Type B pancreatic cell (in vitro differentiated cells): ENCODE results near the gene FIBP. TPM values are rescaled to one million over a fixed set of nuclear protein-coding genes. Genes with fewer than 3 reads are reported as not detected.

Source experiments
- DNase-seq: peaks from one replicate; pipeline ENCODE4 v3.0.0; 2021; ENCODE audit warnings: mixed read lengths; ENCODE audit not compliant: unreplicated experiment; ENCODE audit errors: extremely low spot score
- H3K27ac Mint-ChIP-seq: 2 replicates; pipeline ENCODE4 v1.8.0; 2021; ENCODE audit warnings: mild to moderate bottlenecking, mixed read lengths
- H3K27me3 Mint-ChIP-seq: 2 replicates; pipeline ENCODE4 v1.8.0; 2021; ENCODE audit warnings: mixed read lengths
- H3K36me3 Mint-ChIP-seq: 2 replicates; pipeline ENCODE4 v1.8.0; 2021; ENCODE audit warnings: mixed read lengths
- H3K4me1 Mint-ChIP-seq: one replicate; pipeline ENCODE4 v1.8.0; 2021; ENCODE audit warnings: mixed read lengths; ENCODE audit not compliant: unreplicated experiment
- H3K4me3 Mint-ChIP-seq: 2 replicates; pipeline ENCODE4 v1.8.0; 2021; ENCODE audit warnings: mild to moderate bottlenecking, mixed read lengths
- H3K9me3 Mint-ChIP-seq: 2 replicates; pipeline ENCODE4 v1.8.0; 2021; ENCODE audit warnings: mixed read lengths
- CTCF ChIP-seq: fragments of 200-600 bp; sonication (generic); conservative IDR thresholded peaks from 2 replicates; pipeline ENCODE4 v1.5.0; 2021; ENCODE audit warnings: antibody characterized with exemption, mild to moderate bottlenecking
- total RNA-seq: library from RNA; stranded (reverse); gene quantifications from 2 replicates; pipeline ENCODE4 v1.2.1, GENCODE V29; 2021; ENCODE audit warnings: low replicate concordance

FIBP gene
- total RNA-seq, 1 donor from 2014 or later, result 74.7 TPM

GRCh38 chr11:65917434-65918210 lies 29.4 kb upstream of the FIBP start:
- no peak for TF ChIP-seq CTCF
- H3K9me3 Mint-ChIP-seq, result no peaks in the 10 kb centered on the region
- H3K36me3 Mint-ChIP-seq, result peaks cover 1% of the 10 kb centered on the region
- DNase-seq, result no peak
- H3K4me3 Mint-ChIP-seq, result peak overlapping the region; percentile 86
- peak overlapping the region; percentile 74 for H3K27ac Mint-ChIP-seq
- H3K27me3 Mint-ChIP-seq, result no peaks in the 10 kb centered on the region
- peaks cover 16% of the 10 kb centered on the region for H3K4me1 Mint-ChIP-seq

- Mint-ChIP-seq H3K27me3 (no peaks in the 10 kb centered on the region), H3K4me1 (peaks cover 16% of the 10 kb centered on the region), H3K27ac (peak overlapping the region; percentile 74)
Measured at GRCh38 chr11:65917077-65917433, 28.8 kb upstream of the FIBP start.

GRCh38 chr11:65916391-65916790 lies 28.1 kb upstream of the FIBP start:
- DNase-seq, result no peak
- Mint-ChIP-seq H3K36me3 (no peaks in the 10 kb centered on the region), H3K4me3 (peak overlapping the region; percentile 83), H3K4me1 (peaks cover 16% of the 10 kb centered on the region), H3K9me3 (no peaks in the 10 kb centered on the region), H3K27me3 (no peaks in the 10 kb centered on the region), H3K27ac (peak overlapping the region; percentile 51)
- TF ChIP-seq CTCF, result no peak

More at GRCh38 chr11:65917077-65917433, 28.8 kb upstream of the FIBP start:
- H3K9me3 Mint-ChIP-seq, result no peaks in the 10 kb centered on the region
- DNase-seq, result no peak
- TF ChIP-seq CTCF, result no peak
- H3K4me3 Mint-ChIP-seq, result peak overlapping the region; percentile 83
- no peaks in the 10 kb centered on the region for H3K36me3 Mint-ChIP-seq

- Mint-ChIP-seq H3K27ac (no peak overlapping the region), H3K36me3 (no peaks in the 10 kb centered on the region), H3K4me1 (peaks cover 16% of the 10 kb centered on the region), H3K27me3 (no peaks in the 10 kb centered on the region), H3K9me3 (no peaks in the 10 kb centered on the region), H3K4me3 (peak overlapping the region; percentile 83)
- no peak for TF ChIP-seq CTCF
- no peak for DNase-seq
Measured at GRCh38 chr11:65915821-65916251, 27.6 kb upstream of the FIBP start.

GRCh38 chr11:65915101-65915820 lies 27.0 kb upstream of the FIBP start:
- Mint-ChIP-seq H3K27me3 (no peaks in the 10 kb centered on the region), H3K4me3 (peak overlapping the region; percentile 14), H3K4me1 (peaks cover 16% of the 10 kb centered on the region), H3K9me3 (no peaks in the 10 kb centered on the region), H3K27ac (peak overlapping the region; percentile 46), H3K36me3 (no peaks in the 10 kb centered on the region)
- no peak for TF ChIP-seq CTCF
- DNase-seq, result no peak
